ENCODE measurements around the gene PPM1D.

Gene PPM1D

GRCh38 chr17:60680754-60681153 is 80.8 kb downstream of the PPM1D start:
- Histone ChIP-seq H2BK120ac (ENCODE audit: insufficient read depth, low read length, poor library complexity) (no peak overlapping the region), H3K4me3 (ENCODE audit: low read depth, low read length) (no peak overlapping the region), H3K79me2 (ENCODE audit: control insufficient read depth, insufficient read depth, low read length, poor library complexity) (peaks cover 3% of the 10 kb centered on the region), H3K4me2 (ENCODE audit: low read length) (no peak overlapping the region), H3K18ac (ENCODE audit: low read length) (no peak overlapping the region), H4K12ac (ENCODE audit: low read depth, low read length) (no peak overlapping the region), H3K14ac (ENCODE audit: low read length) (no peak overlapping the region), H4K91ac (ENCODE audit: low read depth, low read length) (no peak overlapping the region), H3K9ac (ENCODE audit: low read length) (no peak overlapping the region), H2AFZ (ENCODE audit: insufficient read depth, low read length, poor library complexity) (no peak overlapping the region), H2AK5ac (ENCODE audit: low read length) (no peak overlapping the region), H4K8ac (ENCODE audit: low read depth, low read length) (no peak overlapping the region), H3K9me3 (ENCODE audit: insufficient read depth, low read depth, low read length) (peaks cover 1% of the 10 kb centered on the region), H3K23ac (ENCODE audit: low read length) (no peak overlapping the region), H3K79me1 (ENCODE audit: low read length) (peaks cover 6% of the 10 kb centered on the region), H3K4ac (ENCODE audit: low read depth, low read length) (no peak overlapping the region), H3K36me3 (ENCODE audit: control insufficient read depth in 1 of 2, insufficient read depth in 2 of 2, low read length in 2 of 2) (peaks cover 2 to 3% of the 10 kb centered on the region in 2 experiments), H3K27me3 (ENCODE audit: insufficient read depth, low read length) (no peaks in the 10 kb centered on the region), H2BK5ac (ENCODE audit: low read depth, low read length, poor library complexity) (no peak overlapping the region), H2BK12ac (ENCODE audit: low read length) (no peak overlapping the region), H3K27ac (ENCODE audit: low read depth, low read length) (no peak overlapping the region), H3K4me1 (ENCODE audit: control insufficient read depth in 1 of 2, insufficient read depth in 2 of 2, low read length in 2 of 2) (peaks cover 3% of the 10 kb centered on the region in 2 experiments)
- no CpG with 5 or more reads among the region's 6 CpGs for WGBS (ENCODE audit: extremely low coverage, insufficient coverage, insufficient read length)
- no peak for DNase-seq

GRCh38 chr17:60685437-60685836 is 85.4 kb downstream of the PPM1D start:
- no peak overlapping the region for H4K91ac ChIP-seq (ENCODE audit: low read depth, low read length)
- no peak overlapping the region for H4K12ac ChIP-seq (ENCODE audit: low read depth, low read length)
- H3K9me3 ChIP-seq (ENCODE audit: insufficient read depth, low read depth, low read length), result peaks cover 1% of the 10 kb centered on the region
- no peak overlapping the region for H3K9ac ChIP-seq (ENCODE audit: low read length)
- no peak overlapping the region for H2BK12ac ChIP-seq (ENCODE audit: low read length)
- H3K27me3 ChIP-seq (ENCODE audit: insufficient read depth, low read length), result no peaks in the 10 kb centered on the region
- H3K23ac ChIP-seq (ENCODE audit: low read length), result no peak overlapping the region
- no CpG with 5 or more reads among the region's 7 CpGs for WGBS (ENCODE audit: extremely low coverage, insufficient coverage, insufficient read length)
- H2AFZ ChIP-seq (ENCODE audit: insufficient read depth, low read length, poor library complexity), result no peak overlapping the region
- no peaks in the 10 kb centered on the region for H3K79me2 ChIP-seq (ENCODE audit: control insufficient read depth, insufficient read depth, low read length, poor library complexity)
- no peak overlapping the region for H4K8ac ChIP-seq (ENCODE audit: low read depth, low read length)
- no peak for DNase-seq
- H3K4me1 ChIP-seq (ENCODE audit: control insufficient read depth in 1 of 2, insufficient read depth in 2 of 2, low read length in 2 of 2), result no peaks in the 10 kb centered on the region
- H2BK5ac ChIP-seq (ENCODE audit: low read depth, low read length, poor library complexity), result no peak overlapping the region
- no peak overlapping the region for H3K27ac ChIP-seq (ENCODE audit: low read depth, low read length)
- no peak overlapping the region for H3K4me3 ChIP-seq (ENCODE audit: low read depth, low read length)
- H3K18ac ChIP-seq (ENCODE audit: low read length), result no peak overlapping the region
- H3K14ac ChIP-seq (ENCODE audit: low read length), result no peak overlapping the region
- peaks cover 2 to 3% of the 10 kb centered on the region in 2 experiments for H3K36me3 ChIP-seq (ENCODE audit: control insufficient read depth in 1 of 2, insufficient read depth in 2 of 2, low read length in 2 of 2)
- H3K4me2 ChIP-seq (ENCODE audit: low read length), result no peak overlapping the region
- no peak overlapping the region for H3K4ac ChIP-seq (ENCODE audit: low read depth, low read length)
- H2BK120ac ChIP-seq (ENCODE audit: insufficient read depth, low read length, poor library complexity), result no peak overlapping the region
- peaks cover 1% of the 10 kb centered on the region for H3K79me1 ChIP-seq (ENCODE audit: low read length)
- H2AK5ac ChIP-seq (ENCODE audit: low read length), result no peak overlapping the region

GRCh38 chr17:60695960-60696359 is 96.0 kb downstream of the PPM1D start:
- Histone ChIP-seq H2BK12ac (ENCODE audit: low read length) (no peak overlapping the region), H3K27me3 (ENCODE audit: insufficient read depth, low read length) (no peaks in the 10 kb centered on the region), H3K9me3 (ENCODE audit: insufficient read depth, low read depth, low read length) (no peaks in the 10 kb centered on the region), H2BK120ac (ENCODE audit: insufficient read depth, low read length, poor library complexity) (no peak overlapping the region), H3K9ac (ENCODE audit: low read length) (no peak overlapping the region), H4K12ac (ENCODE audit: low read depth, low read length) (no peak overlapping the region), H3K18ac (ENCODE audit: low read length) (no peak overlapping the region), H4K8ac (ENCODE audit: low read depth, low read length) (no peak overlapping the region), H3K4ac (ENCODE audit: low read depth, low read length) (no peak overlapping the region), H3K4me2 (ENCODE audit: low read length) (no peak overlapping the region), H3K14ac (ENCODE audit: low read length) (no peak overlapping the region), H3K79me1 (ENCODE audit: low read length) (no peaks in the 10 kb centered on the region), H2BK5ac (ENCODE audit: low read depth, low read length, poor library complexity) (no peak overlapping the region), H3K4me3 (ENCODE audit: low read depth, low read length) (no peak overlapping the region), H3K36me3 (ENCODE audit: control insufficient read depth in 1 of 2, insufficient read depth in 2 of 2, low read length in 2 of 2) (no peaks in the 10 kb centered on the region), H3K79me2 (ENCODE audit: control insufficient read depth, insufficient read depth, low read length, poor library complexity) (no peaks in the 10 kb centered on the region), H2AFZ (ENCODE audit: insufficient read depth, low read length, poor library complexity) (no peak overlapping the region), H4K91ac (ENCODE audit: low read depth, low read length) (no peak overlapping the region), H3K23ac (ENCODE audit: low read length) (peak overlapping the region; percentile 44), H2AK5ac (ENCODE audit: low read length) (no peak overlapping the region), H3K27ac (ENCODE audit: low read depth, low read length) (no peak overlapping the region), H3K4me1 (ENCODE audit: control insufficient read depth in 1 of 2, insufficient read depth in 2 of 2, low read length in 2 of 2) (no peaks in the 10 kb centered on the region)
- peak; percentile 58 to 88 for DNase-seq

GRCh38 chr17:60699090-60699489 is 99.1 kb downstream of the PPM1D start:
- Histone ChIP-seq H3K9me3 (ENCODE audit: insufficient read depth, low read depth, low read length) (no peaks in the 10 kb centered on the region), H3K27ac (ENCODE audit: low read depth, low read length) (no peak overlapping the region), H3K4ac (ENCODE audit: low read depth, low read length) (no peak overlapping the region), H3K4me3 (ENCODE audit: low read depth, low read length) (no peak overlapping the region), H4K91ac (ENCODE audit: low read depth, low read length) (no peak overlapping the region), H2AK5ac (ENCODE audit: low read length) (no peak overlapping the region), H3K79me1 (ENCODE audit: low read length) (no peaks in the 10 kb centered on the region), H4K8ac (ENCODE audit: low read depth, low read length) (no peak overlapping the region), H3K36me3 (ENCODE audit: control insufficient read depth in 1 of 2, insufficient read depth in 2 of 2, low read length in 2 of 2) (no peaks in the 10 kb centered on the region), H2BK12ac (ENCODE audit: low read length) (no peak overlapping the region), H3K79me2 (ENCODE audit: control insufficient read depth, insufficient read depth, low read length, poor library complexity) (no peaks in the 10 kb centered on the region), H2BK120ac (ENCODE audit: insufficient read depth, low read length, poor library complexity) (no peak overlapping the region), H3K23ac (ENCODE audit: low read length) (no peak overlapping the region), H3K9ac (ENCODE audit: low read length) (no peak overlapping the region), H4K12ac (ENCODE audit: low read depth, low read length) (no peak overlapping the region), H2AFZ (ENCODE audit: insufficient read depth, low read length, poor library complexity) (no peak overlapping the region), H3K4me2 (ENCODE audit: low read length) (no peak overlapping the region), H3K27me3 (ENCODE audit: insufficient read depth, low read length) (no peaks in the 10 kb centered on the region), H3K14ac (ENCODE audit: low read length) (no peak overlapping the region), H2BK5ac (ENCODE audit: low read depth, low read length, poor library complexity) (no peak overlapping the region), H3K18ac (ENCODE audit: low read length) (no peak overlapping the region), H3K4me1 (ENCODE audit: control insufficient read depth in 1 of 2, insufficient read depth in 2 of 2, low read length in 2 of 2) (no peaks in the 10 kb centered on the region)
- DNase-seq, result no peak
- no CpG with 5 or more reads among the region's 3 CpGs for WGBS (ENCODE audit: extremely low coverage, insufficient coverage, insufficient read length)

Measured in trophoblast cell (in vitro differentiated cells and primary cell).